Uterus (tissue), 2 donors: ENCODE results near the gene COL4A4.

Experiments used
- POLR2A ChIP-seq, 2 donors: fragments of 450-650 bp; IDR thresholded peaks; one replicate each; pipeline ENCODE4 v1.6.1; 2016; ENCODE audit warnings: antibody characterized with exemption in 2 of 2, mild to moderate bottlenecking in 1 of 2, moderate library complexity in 1 of 2
- TF ChIP-seq, protein P1 (sequence below), 4 experiments: fragments of 200-600 bp in 2 of 4; fragments of 450-650 bp in 2 of 4; sonication (generic) in 2 of 4; IDR thresholded peaks; one replicate each; pipeline ENCODE4 v1.5.1; 2016 to 2019; ENCODE audit warnings: antibody characterized with exemption in 4 of 4, mild to moderate bottlenecking in 2 of 4, moderate library complexity in 1 of 4

DNA sequence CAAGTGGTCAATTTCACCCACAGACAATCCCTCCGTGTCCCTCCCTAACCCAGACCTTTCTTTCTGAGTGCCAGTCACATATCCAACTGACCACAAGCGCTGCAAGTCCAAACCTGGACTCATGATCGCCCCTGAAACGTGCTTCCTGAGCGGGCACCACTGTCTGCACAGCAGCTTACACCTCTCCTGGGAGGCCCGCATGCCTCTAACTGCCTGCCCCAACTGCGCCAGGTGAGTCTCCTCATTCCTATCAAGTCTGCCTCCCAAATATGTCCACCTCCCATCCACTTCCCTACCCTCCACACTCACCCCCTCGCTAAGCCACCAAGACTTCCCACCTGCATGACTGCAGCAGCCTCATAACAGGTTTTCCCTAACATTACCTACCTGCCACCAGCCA, 33.4 kb downstream of the COL4A4 start:
- TF ChIP-seq, protein P1, sequence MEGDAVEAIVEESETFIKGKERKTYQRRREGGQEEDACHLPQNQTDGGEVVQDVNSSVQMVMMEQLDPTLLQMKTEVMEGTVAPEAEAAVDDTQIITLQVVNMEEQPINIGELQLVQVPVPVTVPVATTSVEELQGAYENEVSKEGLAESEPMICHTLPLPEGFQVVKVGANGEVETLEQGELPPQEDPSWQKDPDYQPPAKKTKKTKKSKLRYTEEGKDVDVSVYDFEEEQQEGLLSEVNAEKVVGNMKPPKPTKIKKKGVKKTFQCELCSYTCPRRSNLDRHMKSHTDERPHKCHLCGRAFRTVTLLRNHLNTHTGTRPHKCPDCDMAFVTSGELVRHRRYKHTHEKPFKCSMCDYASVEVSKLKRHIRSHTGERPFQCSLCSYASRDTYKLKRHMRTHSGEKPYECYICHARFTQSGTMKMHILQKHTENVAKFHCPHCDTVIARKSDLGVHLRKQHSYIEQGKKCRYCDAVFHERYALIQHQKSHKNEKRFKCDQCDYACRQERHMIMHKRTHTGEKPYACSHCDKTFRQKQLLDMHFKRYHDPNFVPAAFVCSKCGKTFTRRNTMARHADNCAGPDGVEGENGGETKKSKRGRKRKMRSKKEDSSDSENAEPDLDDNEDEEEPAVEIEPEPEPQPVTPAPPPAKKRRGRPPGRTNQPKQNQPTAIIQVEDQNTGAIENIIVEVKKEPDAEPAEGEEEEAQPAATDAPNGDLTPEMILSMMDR (IDR thresholded peaks at IDR 0.05): no peak
- TF ChIP-seq POLR2A (IDR thresholded peaks at IDR 0.05): no peak
